Measurements from ENCODE around the gene SLC13A4. TPM values are rescaled to one million over a fixed set of nuclear protein-coding genes. Genes with fewer than 3 reads are reported as not detected.

SLC13A4 gene
- total and polyA plus RNA-seq, 2 donors (not counting 3 experiments of a cell fraction or from before 2014, with no cell fraction given): not detected

GRCh38 chr7:135666846-135667245, 61.1 kb downstream of the SLC13A4 start:
- intact Hi-C loops (cut with micrococcal nuclease) (loop anchor here (10.0 kb wide), 1 partner anchor 1918 kb away; no protein-coding TSS in a partner anchor), dilution Hi-C loops (cut with MboI; ENCODE audit: extremely low pct_ligation_motif_present, low sequenced_read_pairs) (no loop called here)
- BruUV-seq (replicated peaks): no TSS peak
- ChIA-PET POLR2A (no interaction called here), CTCF (interaction anchor here (0.9 kb wide), 1 partner anchor 18 kb away, joined by 3 read pairs; no protein-coding TSS in a partner anchor)
- H3K79me2 ChIP-seq (ENCODE audit: control insufficient read depth, insufficient read depth, low read length): peaks cover 73% of the 10 kb centered on the region
- no peak for DNase-seq (ENCODE audit: low read depth, low spot score)
- no peak for FAIRE-seq
- H3K9me1 ChIP-seq (replicated peaks; ENCODE audit: control insufficient read depth, extremely low read depth, insufficient read depth, low read length): no peaks in the 10 kb centered on the region
- no peak overlapping the region for H3K9ac ChIP-seq (replicated peaks; ENCODE audit: extremely low read depth, insufficient read depth, low read length)
- H3K4me3 ChIP-seq (replicated peaks in 1 of 3; ENCODE audit: insufficient read depth in 1 of 3, low read depth in 1 of 3, low read length in 3 of 3): no peak overlapping the region
- no peak overlapping the region for H3K4me2 ChIP-seq (ENCODE audit: insufficient read depth, low read length)
- H3K27ac ChIP-seq (ENCODE audit: insufficient read depth, low read depth, low read length): no peak overlapping the region
- H3K36me3 ChIP-seq (ENCODE audit: control insufficient read depth in 2 of 2, extremely low read depth in 1 of 2, insufficient read depth in 2 of 2, low read length in 2 of 2): peaks cover 0 to 2% of the 10 kb centered on the region in 2 experiments
- no peak overlapping the region for H2AFZ ChIP-seq (ENCODE audit: low read depth, low read length)
- H3K27me3 ChIP-seq (ENCODE audit: control insufficient read depth in 2 of 2, insufficient read depth in 2 of 2, low read length in 2 of 2): no peaks in the 10 kb centered on the region
- H4K20me1 ChIP-seq (replicated peaks; ENCODE audit: control insufficient read depth, extremely low read depth, insufficient read depth, low read length): no peaks in the 10 kb centered on the region
- no peak for TF ChIP-seq EZH2 (IDR thresholded peaks at IDR 0.05; ENCODE audit: borderline replicate concordance, low read depth, low read length, severe bottlenecking)
- TF ChIP-seq POLR2A (IDR thresholded peaks at IDR 0.05; ENCODE audit: low read depth, low read length): no peak
- TF ChIP-seq MAX (IDR thresholded peaks at IDR 0.05; ENCODE audit: insufficient read depth, insufficient read length): no peak
- peaks cover 21% of the 10 kb centered on the region for H3K4me1 ChIP-seq (ENCODE audit: control insufficient read depth, extremely low read depth, insufficient read depth, low read length)
- no peaks in the 10 kb centered on the region for H3K9me3 ChIP-seq (replicated peaks; ENCODE audit: control insufficient read depth, insufficient read depth, low read length)

- no peaks in the 10 kb centered on the region for H3K9me1 ChIP-seq (replicated peaks; ENCODE audit: control insufficient read depth, extremely low read depth, insufficient read depth, low read length)
- no peak overlapping the region for H2AFZ ChIP-seq (ENCODE audit: low read depth, low read length)
- TF ChIP-seq FOS (IDR thresholded peaks at IDR 0.05; ENCODE audit: borderline replicate concordance, insufficient read depth, low read length): no peak
- TF ChIP-seq JUN (IDR thresholded peaks at IDR 0.05; ENCODE audit: borderline replicate concordance, insufficient read depth, insufficient read length, low read depth): no peak
- no peak for TF ChIP-seq POLR2A (IDR thresholded peaks at IDR 0.05; ENCODE audit: low read depth, low read length)
- TF ChIP-seq MAX (IDR thresholded peaks at IDR 0.05; ENCODE audit: insufficient read depth, insufficient read length): no peak
- no peak for TF ChIP-seq MYC (IDR thresholded peaks at IDR 0.05; ENCODE audit: low read depth, low read length)
- CTCF ChIA-PET: interaction anchor here (0.9 kb wide), 1 partner anchor 19 kb away, joined by 3 read pairs; no protein-coding TSS in a partner anchor
- no peak overlapping the region for H3K27ac ChIP-seq (ENCODE audit: insufficient read depth, low read depth, low read length)
- no peak overlapping the region for H3K4me3 ChIP-seq (replicated peaks in 1 of 3; ENCODE audit: insufficient read depth in 1 of 3, low read depth in 1 of 3, low read length in 3 of 3)
- no peak overlapping the region for H3K9ac ChIP-seq (replicated peaks; ENCODE audit: extremely low read depth, insufficient read depth, low read length)
- no peaks in the 10 kb centered on the region for H3K27me3 ChIP-seq (ENCODE audit: control insufficient read depth in 2 of 2, insufficient read depth in 2 of 2, low read length in 2 of 2)
- BruUV-seq (replicated peaks): no TSS peak
- H3K79me2 ChIP-seq (ENCODE audit: control insufficient read depth, insufficient read depth, low read length): peaks cover 67% of the 10 kb centered on the region
- DNase-seq (ENCODE audit: low read depth, low spot score): no peak
- H4K20me1 ChIP-seq (replicated peaks; ENCODE audit: control insufficient read depth, extremely low read depth, insufficient read depth, low read length): no peaks in the 10 kb centered on the region
- peaks cover 28% of the 10 kb centered on the region for H3K4me1 ChIP-seq (ENCODE audit: control insufficient read depth, extremely low read depth, insufficient read depth, low read length)
- intact Hi-C loops (cut with micrococcal nuclease) (loop anchor here (10.0 kb wide), 1 partner anchor 1919 kb away; no protein-coding TSS in a partner anchor), dilution Hi-C loops (cut with MboI; ENCODE audit: extremely low pct_ligation_motif_present, low sequenced_read_pairs) (no loop called here)
- H3K9me3 ChIP-seq (replicated peaks; ENCODE audit: control insufficient read depth, insufficient read depth, low read length): no peaks in the 10 kb centered on the region
- peaks cover 0 to 2% of the 10 kb centered on the region in 2 experiments for H3K36me3 ChIP-seq (ENCODE audit: control insufficient read depth in 2 of 2, extremely low read depth in 1 of 2, insufficient read depth in 2 of 2, low read length in 2 of 2)
- FAIRE-seq: no peak
- POLR2A ChIA-PET: no interaction called here
- H3K4me2 ChIP-seq (ENCODE audit: insufficient read depth, low read length): no peak overlapping the region
These were observed 61.8 kb downstream of the SLC13A4 start for GRCh38 chr7:135666156-135666555.
